AG09309 (cell line): ENCODE measurements around the gene CLEC19A.

Experiments used
- DNase-seq: peaks from one replicate; pipeline ENCODE4 v3.0.0-alpha.2; 2010; ENCODE audit warnings: low read depth
- H3K4me3 ChIP-seq: 2 replicates; pipeline ENCODE4 v1.5.1; 2011; ENCODE audit warnings: mild to moderate bottlenecking, low read depth, low read length, moderate library complexity; ENCODE audit not compliant: control insufficient read depth
- TF ChIP-seq, protein P1 (sequence below): IDR thresholded peaks from 2 replicates; pipeline ENCODE4 v1.5.1; 2011; ENCODE audit warnings: mild to moderate bottlenecking, low read depth, low read length, inconsistent platforms; ENCODE audit not compliant: insufficient read depth, control insufficient read depth; ENCODE audit errors: missing control alignments

The CLEC19A gene

DNA sequence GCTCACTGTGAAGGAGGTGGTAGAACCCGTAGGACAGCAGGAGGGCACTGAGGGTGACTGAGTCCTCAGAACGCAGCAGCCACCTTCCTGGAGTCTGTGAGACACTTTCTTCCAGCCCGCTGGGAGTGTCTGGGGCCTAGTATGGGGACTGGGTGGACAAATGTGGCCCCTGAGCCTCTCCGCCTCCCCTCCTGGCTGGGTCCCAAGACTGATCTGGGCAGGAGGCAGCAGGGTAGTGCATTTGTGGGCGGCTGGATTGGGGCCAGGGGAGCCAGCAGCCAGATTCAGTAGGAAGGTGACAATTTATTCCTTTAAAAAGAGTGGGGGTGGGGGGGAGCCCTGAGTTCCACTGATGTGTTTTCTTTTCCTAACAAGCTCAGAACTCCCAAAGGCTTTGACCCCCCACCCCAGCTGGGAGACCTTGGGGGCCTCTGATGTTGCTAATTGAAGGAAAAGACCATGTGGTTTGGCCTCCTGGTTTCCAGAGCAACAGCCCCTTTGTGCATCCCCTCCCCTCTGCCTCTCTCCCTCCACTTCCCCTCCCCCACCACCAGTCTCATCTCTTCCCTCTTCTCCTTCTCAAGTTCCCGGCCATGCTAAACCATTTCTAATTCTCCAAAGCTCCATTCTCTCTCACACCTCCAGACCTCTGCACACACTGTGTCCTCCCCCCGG, 4.4 kb downstream of the CLEC19A start:
- H3K4me3 ChIP-seq = no peak overlapping the region
- DNase-seq = no peak
- TF ChIP-seq, protein P1, sequence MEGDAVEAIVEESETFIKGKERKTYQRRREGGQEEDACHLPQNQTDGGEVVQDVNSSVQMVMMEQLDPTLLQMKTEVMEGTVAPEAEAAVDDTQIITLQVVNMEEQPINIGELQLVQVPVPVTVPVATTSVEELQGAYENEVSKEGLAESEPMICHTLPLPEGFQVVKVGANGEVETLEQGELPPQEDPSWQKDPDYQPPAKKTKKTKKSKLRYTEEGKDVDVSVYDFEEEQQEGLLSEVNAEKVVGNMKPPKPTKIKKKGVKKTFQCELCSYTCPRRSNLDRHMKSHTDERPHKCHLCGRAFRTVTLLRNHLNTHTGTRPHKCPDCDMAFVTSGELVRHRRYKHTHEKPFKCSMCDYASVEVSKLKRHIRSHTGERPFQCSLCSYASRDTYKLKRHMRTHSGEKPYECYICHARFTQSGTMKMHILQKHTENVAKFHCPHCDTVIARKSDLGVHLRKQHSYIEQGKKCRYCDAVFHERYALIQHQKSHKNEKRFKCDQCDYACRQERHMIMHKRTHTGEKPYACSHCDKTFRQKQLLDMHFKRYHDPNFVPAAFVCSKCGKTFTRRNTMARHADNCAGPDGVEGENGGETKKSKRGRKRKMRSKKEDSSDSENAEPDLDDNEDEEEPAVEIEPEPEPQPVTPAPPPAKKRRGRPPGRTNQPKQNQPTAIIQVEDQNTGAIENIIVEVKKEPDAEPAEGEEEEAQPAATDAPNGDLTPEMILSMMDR = no peak

DNA sequence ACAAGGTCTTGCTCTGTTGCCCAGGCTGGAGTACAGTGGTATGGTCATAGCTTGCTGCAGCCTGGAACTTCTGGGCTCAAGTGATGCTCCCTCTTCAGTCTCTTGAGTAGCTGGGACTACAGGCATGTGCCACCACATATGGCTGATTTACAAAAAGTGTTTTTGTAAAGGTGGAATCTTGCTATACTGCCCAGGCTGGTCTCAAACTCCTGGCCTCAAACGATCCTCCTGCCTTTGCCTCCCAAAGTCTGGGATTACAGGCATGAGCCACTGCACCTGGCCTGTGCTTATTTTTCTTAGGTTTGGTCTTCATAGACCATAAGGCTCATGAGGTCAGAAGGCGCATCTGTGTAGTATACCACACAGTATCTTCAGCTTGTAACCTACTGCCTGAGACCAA, 5.3 kb downstream of the CLEC19A start:
- DNase-seq = no peak
- no peak overlapping the region for H3K4me3 ChIP-seq
- TF ChIP-seq, protein P1 = no peak

DNA sequence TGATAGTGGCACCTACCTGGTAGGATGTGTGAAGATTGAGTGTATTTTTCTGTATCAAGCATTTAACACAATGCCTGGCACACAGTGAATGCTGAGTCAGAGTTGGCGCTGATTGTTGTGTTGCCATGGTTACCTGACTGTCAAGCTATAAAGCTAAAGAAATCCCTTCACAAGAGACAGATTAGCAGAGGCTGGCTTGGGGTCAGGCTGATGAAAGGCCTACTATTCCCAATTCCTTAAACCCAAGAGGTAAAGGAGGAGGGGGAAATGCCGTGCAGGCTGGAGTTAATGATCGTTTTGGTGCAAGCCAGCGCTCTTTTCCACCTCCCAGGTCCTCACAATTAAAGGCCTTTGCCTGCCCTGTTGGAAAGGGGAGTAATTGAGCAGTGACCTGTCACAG, 5.9 kb downstream of the CLEC19A start:
- no peak for DNase-seq
- no peak overlapping the region for H3K4me3 ChIP-seq
- TF ChIP-seq, protein P1 = no peak

DNA sequence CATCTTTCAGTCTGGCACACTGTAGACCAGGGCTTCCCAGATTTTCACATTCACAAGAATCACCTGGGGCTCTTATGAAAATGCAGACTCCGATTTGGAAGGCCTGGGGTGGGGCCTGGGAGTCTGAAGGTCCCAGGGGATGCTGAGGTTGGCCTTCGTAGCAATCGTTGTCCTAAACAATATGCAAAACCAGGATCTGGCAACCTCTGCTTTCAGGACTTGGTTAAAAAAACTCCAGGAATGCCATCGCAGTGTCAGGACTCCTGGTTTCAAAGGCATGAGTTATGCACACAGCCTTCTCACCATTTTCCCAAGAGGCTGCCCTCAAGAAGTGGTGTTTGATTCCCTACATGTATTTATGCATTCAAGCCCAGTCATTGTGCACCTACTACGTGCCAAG, 6.7 kb downstream of the CLEC19A start:
- DNase-seq = no peak
- H3K4me3 ChIP-seq = no peak overlapping the region
- TF ChIP-seq, protein P1 = no peak

DNA sequence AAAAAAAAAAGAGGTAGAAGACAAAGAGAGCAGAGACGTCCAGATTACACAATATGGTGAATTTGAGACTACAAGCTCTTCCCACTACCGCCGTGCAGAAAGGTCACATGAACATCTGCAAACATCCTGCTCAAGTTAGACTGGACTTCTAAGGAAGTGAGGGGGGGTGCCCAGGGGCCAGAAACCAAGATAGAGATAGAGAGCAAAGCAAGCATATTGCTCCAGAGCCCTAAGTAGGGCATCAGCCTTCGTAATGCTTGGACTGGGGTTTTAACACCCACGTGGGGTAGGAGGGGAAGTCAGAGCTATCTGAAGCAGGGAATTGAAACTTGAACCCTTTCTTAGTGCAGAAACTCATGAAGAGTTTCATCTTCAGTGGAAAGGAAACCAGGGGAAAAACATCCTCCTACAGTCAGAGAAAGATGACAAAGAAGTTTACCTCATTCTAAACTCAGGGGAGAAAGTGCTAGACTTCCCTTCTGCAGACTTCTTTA, 8.7 kb downstream of the CLEC19A start:
- no peak overlapping the region for H3K4me3 ChIP-seq
- TF ChIP-seq, protein P1 = no peak
- no peak for DNase-seq

DNA sequence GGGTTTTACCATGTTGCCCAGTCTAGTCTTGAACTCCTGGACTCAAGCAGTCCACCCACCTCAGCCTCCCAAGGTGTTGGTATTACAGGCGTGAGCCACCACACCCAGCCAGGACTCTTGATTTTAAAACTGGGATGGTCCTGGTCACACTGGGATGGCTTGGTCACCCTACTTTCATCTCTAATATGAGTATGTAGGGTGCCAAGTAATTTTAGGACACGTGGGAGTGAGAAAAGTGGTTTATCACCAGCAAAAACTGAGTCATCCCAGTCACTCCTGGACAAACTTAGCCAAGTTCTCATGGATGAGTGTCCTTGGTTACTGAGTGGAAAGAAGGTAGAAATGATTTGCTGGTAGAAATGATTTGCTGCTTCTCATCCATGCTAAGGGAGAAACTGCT, 9.9 kb downstream of the CLEC19A start:
- DNase-seq = no peak
- TF ChIP-seq, protein P1 = no peak
- no peak overlapping the region for H3K4me3 ChIP-seq
